GM21447 (cell line): ENCODE measurements around the gene TP53.
"Not testable (repeated sequence)": the region's sequence is repeated elsewhere in the genome, so short reads cannot be mapped to it uniquely, and the experiment has no call there.

Experiments
- ATAC-seq: cut with Tn5 transposase; IDR thresholded peaks from one replicate; pipeline ENCODE4 v1.9.1; 2021; ENCODE audit not compliant: unreplicated experiment

TP53 gene

DNA sequence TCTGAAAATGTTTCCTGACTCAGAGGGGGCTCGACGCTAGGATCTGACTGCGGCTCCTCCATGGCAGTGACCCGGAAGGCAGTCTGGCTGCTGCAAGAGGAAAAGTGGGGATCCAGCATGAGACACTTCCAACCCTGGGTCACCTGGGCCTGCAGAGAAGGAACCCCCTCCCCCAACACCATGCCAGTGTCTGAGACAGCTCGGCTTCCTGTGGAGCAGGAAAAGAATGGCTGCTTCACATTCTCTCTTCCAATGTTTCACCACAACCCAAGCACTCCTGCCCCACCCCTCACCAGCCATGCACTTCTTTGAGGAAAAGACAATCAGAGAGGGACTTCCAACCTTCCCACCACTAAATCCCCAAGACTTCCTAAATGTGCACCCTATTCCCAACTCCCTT, 10.8 kb downstream of the TP53 start:
- ATAC-seq, result no peak

DNA sequence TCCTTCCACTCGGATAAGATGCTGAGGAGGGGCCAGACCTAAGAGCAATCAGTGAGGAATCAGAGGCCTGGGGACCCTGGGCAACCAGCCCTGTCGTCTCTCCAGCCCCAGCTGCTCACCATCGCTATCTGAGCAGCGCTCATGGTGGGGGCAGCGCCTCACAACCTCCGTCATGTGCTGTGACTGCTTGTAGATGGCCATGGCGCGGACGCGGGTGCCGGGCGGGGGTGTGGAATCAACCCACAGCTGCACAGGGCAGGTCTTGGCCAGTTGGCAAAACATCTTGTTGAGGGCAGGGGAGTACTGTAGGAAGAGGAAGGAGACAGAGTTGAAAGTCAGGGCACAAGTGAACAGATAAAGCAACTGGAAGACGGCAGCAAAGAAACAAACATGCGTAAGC, 12.4 kb downstream of the TP53 start:
- ATAC-seq, result no peak

DNA sequence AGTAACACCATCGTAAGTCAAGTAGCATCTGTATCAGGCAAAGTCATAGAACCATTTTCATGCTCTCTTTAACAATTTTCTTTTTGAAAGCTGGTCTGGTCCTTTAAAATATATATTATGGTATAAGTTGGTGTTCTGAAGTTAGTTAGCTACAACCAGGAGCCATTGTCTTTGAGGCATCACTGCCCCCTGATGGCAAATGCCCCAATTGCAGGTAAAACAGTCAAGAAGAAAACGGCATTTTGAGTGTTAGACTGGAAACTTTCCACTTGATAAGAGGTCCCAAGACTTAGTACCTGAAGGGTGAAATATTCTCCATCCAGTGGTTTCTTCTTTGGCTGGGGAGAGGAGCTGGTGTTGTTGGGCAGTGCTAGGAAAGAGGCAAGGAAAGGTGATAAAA, 14.1 kb downstream of the TP53 start:
- no peak for ATAC-seq

DNA sequence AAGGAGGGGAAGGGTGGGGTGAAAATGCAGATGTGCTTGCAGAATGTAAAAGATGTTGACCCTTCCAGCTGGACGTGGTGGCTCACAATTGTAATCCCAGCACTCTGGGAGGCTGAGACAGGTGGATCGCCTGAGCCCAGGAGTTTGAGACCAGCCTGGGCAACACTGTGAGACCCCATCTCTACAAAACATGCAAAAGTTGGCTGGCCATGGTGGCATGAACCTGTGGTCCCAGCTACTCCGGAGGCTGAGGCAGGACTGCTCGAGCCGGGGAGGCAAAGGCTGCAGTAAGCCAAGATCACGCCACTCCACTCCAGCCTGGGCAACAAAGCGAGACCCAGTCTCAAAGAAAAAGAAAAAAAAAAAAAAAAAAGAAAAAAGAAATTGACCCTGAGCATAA, 18.8 kb downstream of the TP53 start:
- ATAC-seq, result no peak

DNA sequence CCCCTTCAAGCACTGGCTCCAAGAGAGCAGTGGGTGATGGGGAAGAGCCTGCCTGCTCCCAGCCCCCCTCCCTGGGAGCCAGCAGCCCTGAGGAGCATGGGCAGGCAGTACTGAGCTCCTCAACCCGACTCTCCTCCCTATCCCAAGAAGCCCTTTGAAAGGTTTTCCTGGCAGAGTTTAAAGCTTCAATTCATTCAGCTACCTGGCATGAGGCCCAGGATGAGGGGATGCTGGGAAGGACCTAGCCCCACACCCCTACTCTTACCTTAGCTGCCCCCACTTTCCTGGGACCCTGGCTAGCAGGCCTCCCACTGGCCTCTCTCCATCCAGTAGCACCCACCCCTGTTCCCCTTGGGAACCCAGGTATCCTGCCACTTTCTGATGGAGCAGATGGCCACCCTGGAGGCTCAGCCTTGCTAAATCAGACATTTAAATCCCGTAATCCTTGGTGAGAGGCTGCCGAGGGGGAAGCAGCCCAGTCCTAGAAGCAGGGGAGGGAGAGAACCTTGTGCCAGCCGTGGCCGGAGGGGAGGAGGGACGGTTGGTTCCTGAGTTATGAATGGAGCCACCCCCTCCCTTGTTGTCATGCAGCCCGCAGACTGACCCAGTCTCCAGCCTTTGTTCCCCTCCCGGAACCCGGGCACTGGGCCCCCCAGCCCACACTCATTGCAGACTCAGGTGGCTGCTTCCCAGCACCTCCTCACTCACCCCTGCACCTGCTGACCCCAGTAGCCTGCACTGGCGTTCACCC, 19.5 kb downstream of the TP53 start:
- no peak for ATAC-seq

DNA sequence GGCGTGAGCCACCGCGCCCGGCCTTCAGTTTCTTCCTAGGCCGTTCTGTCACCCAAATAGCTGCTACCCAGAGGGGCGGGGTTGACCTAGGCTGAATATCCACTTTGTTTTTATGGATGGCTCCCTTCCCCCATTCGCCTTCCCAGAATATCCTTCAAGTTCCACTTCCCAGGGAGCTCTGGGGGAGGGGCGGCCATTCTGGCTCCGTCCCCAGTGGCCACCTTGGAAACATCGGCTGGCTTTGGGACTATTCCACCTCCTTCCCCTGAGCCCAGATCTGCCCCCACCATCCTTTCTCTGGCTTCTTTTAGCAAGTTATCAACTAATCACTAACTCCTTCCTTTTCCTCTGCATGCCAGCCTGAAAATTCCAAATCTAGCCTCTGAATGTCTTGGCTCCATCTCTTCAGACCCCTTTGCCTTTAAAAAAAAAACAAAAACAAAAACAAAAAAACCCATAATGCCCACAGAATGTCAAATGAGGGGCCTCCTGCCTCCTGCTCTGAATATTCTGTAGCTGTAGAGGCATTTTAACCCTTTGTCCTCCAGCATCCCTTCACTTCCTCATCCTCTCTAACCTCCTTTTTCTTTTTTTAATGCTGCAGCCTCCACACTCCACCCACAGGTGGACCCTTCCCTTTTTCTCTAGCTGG, 30.2 kb downstream of the TP53 start:
- no peak for ATAC-seq

DNA sequence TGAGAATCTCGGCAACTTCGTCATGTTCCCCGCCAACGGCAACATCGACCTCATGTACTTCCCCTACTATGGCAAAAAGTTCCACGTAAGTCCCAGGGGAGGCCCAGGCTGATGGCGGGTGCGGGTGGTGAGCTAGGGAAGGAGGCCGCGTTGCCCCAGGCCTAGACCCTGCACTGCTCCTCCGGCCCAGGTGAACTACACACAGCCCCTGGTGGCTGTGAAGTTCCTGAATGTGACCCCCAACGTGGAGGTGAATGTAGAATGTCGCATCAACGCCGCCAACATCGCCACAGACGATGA, 31.8 kb downstream of the TP53 start:
- no peak for ATAC-seq

DNA sequence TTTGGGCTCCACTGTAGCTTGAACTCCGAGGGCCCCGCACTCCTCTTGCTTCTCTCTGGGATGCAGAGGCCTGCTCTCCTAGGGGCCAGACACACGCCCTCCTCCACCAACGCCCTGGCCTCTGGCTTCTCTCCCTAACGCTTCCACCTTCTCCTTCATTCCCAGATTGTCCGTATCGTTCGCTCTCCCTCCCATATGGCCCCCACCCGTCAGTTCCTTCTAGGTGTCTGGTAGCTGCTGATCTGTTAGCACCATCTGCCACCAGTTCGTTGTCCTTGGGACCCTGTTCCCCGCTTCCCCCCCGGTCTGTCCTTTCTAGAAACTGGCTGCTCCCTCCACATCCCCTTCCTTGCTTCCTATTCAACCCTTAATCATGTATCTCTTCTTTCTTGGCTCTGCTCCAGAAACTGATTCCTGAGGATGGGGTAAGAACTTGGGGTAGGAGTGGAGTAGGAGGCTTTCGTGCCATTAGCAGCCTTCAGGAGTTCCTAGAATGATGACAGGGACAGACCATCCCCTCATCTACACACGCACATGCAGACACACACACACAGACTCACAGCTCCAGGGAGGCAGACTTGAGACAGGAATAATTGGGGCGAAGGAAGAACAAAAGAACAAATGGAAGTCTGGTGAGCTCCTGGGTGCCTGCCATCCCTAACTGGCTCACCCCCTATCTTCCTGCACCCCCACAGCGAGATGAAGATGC, 32.3 kb downstream of the TP53 start:
- no peak for ATAC-seq

DNA sequence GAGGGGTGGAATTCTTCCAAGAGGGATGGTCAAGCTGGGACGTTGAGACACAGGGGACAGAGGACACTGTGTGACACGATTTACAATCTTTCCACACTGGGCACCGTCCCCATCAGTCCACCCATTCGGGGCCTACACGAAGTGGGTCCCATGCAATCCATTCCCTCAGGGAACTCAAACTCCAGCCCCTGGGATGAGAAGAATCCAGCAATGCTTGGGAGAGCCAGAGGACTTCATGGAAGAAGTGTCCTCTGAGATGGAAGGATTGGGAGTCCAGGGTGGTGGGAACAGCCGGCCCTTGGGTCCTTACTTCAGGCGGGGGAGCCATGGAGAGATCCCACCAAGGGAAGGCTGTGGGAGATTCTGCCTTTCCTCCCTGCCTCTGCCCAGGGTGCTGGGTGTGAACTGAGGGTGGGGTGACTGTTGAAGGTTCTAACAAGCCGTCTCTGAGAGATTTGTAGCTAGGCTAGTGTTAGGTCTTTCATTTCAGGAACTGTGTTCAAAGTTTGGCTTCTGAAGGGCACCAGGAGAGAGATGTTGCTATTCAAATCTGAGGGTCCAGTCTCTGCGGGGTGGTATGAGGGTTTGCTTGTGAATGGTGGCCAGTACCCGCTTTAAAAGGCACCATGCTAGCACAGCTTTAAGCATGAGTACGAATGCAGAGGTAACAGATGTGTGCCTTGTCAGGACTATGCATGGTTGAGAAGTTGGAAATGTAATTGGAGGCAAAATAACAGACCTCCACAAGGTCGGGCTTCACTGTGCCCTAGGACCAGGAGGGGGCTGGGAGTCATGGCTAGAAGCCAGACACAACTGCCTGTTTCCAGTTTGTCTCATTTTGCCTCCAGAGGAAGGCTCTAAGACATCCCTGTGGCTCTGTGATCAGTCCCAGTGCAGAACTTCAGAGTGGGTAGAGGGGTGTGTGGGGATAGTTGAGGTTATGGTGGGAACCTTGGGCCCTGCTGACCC, 34.6 kb downstream of the TP53 start:
- ATAC-seq, result no peak

DNA sequence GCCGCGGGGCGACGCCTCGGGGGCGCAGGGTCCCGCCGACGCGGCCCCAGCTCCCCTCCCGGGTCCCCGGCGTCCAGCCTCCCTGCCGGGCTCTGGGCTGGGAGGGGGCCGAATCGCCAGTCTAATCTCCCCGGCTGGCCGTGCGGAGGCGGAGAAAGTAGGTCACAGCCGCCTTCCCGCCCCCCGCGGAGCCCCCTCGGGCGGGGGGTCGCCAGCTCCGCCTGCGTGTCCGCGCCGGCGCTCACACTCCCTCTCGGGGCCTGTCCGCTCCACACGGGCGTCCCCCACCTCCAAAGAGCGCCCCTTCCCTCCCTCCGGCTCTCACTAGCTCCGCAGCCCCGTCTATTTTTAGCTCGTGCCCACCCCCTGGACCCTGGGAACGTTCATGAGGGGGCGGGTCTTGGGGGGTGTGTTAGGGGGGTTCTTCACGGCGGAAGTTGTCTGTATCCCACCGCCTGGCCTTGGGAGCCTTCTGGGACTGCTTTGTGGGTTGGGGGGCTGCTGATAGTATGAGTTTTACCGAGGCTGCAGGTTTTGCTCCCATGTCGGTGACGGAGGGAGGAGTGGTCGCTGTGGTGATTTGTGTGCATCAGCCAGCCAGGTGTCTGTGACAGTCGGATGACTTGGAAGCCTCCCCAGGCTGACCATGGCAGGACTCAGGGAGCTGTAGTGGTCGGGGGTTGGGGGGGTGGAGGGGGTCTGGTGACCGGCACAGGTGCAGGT, 35.5 kb downstream of the TP53 start:
- ATAC-seq, result no peak

DNA sequence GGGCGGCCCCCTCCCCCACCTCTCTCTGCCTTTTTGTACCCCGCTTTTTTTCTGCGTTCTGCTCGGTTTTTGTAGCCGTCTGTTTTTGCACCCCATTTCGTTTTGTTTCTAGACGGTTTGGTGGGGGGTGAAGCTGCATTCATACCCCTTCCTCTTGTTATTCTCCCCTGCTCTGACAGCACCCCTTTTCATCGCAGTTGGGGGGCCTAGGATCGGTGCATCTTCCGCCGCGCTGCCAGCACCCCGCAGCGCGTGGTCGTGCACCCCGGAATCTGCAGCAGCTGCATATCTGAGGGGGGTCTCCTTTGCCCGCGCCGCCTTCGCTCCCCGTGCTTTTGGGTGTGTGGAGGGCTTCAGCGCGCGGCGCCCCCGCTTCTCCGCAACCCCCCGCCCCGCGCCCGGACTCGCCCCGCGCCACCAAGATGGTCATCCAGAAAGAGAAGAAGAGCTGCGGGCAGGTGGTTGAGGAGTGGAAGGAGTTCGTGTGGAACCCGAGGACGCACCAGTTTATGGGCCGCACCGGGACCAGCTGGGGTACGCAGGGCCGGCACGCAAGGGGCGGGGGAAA, 36.1 kb downstream of the TP53 start:
- ATAC-seq, result no peak

DNA sequence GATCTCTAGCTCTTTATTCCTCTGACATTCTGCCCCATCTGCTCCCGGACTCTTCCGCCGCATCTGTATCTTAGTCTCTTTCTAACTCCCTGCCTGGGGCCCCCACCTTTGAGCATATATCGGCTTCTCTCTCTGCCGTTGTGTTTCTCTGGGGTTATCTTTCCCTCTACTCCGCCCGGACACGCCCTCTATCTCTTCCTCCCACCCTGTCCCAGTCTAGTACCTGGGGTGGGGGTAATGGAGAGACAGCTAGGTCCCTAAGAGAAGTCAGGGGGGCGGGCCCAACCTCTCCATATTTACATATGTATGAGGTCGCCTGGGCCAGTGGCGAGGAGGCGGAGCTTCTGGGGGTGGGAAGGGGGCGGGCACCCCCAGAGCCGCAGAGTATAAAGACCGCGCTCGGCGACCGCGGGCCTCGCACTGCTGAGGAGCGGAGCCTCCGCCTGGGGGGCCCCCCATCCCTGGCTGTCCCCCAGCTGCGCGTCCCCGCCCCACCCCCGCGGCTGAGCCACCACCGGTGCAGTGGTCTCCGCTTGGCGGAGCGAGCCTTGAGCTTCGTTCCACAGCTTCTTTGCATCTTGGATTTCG, 36.7 kb downstream of the TP53 start, which contains the start of gene ATP1B2:
Gene ATP1B2, plus strand, starts transcription at position 418 of the 588 bp plus-strand sequence. CDS start 593 bp downstream, outside the sequence.
- ATAC-seq, result no peak

DNA sequence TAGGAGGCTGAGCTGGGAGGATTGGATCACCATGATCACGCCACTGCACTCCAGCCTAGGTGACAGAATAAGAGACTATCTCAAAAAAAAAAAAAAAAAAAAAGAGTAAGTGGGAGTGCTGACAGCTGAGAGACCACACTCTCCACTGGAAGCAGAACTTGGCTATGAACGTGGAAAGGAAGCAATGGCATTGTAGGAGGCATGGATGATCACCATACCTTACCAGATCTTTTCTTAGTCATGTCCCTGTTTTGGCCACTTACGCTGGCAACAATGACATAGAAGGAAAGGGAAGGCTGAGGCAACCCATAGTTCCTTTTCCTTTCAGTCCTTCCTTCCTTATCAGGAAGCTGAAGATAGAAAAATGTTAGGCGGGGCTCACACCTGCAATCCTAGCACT, 40.3 kb downstream of the TP53 start:
- ATAC-seq, result no peak

DNA sequence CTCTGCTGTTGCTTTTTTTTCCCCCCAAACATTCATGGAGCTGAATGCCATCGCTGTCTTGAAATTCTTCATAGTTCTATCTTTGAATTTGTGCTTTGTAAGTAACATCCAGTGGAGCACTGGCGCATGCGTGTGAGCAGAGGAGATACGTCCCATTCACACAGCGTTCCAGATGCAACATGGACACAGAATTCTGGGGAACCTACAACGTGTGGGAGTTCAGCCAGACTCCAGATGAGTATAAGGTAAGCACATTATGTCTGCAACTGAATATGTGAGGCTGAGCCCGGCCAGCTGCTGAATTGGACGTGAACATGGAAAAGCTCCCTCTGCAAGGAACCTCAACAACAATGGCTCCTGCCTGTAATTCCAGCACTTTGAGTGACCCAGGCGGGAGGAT, 40.8 kb downstream of the TP53 start:
- ATAC-seq, result no peak

DNA sequence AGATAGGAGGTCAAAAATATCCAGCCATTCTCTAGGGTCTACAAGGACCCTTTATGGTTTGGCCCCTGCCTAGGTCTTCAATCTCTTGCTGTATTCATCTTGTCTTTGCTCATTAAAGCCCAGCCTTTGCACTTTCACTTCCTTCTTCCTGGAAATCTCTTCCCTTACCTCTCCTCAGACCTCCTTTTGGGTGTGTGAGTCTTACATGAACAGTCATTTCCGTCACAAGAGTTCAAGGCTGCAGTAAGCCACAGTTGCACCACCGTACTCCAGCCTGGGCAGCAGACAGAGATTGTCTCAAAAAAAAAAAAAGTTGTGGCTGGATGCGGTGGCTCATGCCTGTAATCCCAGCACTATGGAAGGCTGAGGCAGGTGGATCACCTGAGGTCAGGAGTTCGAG, 42.5 kb downstream of the TP53 start:
- ATAC-seq, result no peak

DNA sequence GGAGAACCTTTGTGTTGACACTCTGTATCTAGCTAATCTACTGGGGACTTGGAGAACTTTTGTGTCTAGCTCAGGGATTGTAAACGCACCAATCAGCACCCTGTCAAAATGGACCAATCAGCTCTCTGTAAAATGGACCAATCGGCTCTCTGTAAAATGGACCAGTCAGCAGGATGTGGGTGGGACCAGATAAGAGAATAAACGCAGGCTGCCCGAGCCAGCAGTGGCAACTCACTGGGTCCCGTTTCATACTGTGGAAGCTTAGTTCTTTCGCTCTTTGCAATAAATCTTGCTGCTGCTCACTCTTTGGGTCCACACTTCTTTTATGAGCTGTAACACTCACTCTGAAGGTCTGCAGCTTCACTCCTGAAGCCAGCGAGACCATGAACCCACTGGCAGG, 45.7 kb downstream of the TP53 start:
- ATAC-seq, result not testable (repeated sequence)

DNA sequence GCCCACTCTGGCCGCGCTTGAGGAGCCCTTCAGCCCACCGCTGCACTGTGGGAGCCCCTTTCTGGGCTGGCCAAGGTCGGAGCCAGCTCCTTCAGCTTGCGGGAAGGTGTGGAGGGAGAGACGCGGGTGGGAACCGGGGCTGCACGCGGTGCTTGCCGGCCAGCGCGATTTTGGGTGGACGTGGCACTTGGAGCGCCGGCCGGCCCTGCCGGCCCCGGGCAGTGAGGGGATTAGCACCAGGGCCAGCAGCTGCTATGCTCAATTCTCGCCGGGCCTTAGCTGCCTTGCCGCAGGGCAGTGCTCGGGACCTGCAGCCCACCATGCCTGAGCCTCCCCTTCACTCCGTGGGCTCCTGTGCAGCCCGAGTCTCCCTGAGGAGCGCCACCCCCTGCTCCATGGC, 46.5 kb downstream of the TP53 start:
- ATAC-seq, result no peak

DNA sequence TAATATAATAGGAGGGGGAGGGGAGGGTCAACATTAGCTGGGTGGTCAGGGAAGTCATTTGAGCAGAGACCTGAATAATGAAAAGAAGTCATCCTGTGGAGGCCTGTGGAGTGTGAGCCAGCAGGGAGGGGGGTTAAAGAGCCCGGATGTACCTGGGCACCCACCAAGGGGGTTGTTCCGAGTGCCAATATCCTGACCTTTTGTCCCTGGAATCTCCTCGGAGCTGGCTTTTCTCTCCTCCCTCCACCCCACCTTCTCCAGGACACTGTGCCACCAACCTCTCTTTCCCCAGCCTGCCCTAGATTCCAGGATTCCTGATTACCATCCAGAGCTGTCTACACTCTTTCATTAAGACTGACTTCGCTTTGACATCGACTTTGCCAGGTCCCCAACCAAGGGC, 51.1 kb downstream of the TP53 start:
- ATAC-seq, result no peak

DNA sequence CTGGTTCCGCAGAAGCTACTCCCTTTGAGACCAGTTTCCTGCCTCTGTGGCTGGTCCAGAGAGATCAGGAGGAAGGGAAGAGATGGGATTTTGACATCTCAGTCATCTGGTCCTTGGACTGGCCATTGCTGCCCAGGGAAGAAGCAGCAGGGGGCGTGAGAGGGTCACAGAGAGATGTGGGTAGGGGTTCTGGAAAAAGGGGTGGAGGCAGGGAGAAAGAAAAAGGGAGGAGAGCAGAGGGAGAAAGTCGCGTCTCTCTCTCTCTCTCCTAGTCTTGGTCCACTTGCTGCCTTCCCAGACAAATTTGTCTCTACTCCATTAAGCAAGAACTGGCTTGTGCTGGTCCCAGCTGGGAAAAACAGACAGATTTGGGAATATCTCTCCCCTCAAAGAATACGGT, 52.9 kb downstream of the TP53 start:
- ATAC-seq, result no peak

DNA sequence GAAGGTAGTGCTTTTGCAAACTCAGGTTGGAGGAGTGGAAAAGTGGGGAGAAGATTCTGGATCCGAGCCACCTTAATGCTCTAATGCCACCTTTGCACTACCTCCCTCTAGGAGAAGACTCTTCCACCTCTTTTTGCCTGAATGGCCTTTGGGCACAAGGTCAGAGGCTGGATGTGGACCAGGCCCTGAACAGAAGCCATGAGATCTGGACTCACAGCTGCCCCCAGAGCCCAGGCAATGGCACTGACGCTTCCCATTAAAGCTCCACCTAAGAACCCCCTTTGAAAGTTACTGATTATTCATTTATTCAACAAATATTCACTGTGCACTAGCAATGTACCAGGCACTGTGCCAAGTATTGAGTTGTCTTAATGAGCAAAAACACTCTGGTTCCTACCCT, 54.2 kb downstream of the TP53 start:
- ATAC-seq, result no peak
